ENCODE measurements around the gene AMN.

AMN gene

DNA sequence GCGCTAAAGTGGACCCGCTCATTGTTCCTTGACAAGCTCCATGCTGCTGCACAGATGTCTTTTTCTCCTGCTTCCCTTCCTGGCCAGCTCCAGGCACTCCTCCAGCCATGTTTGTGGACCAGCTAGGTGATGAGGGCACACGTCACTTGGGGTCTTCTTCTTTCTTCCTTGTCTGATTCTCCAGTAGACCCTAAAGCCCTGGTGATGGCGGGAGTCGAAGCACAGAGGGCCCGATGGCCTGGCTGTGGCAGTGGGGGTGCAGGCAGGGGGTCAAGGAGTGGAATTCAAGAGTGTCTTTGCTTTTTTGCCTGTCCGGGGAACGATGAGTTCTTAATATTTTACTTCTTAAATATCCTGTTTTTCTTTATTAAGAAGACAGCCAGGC lies 23.0 kb upstream of the AMN start:
- FAIRE-seq (no peak), DNase-seq (ENCODE audit: insufficient read length) (no peak)
- TF ChIP-seq TAF1 (IDR thresholded peaks at IDR 0.05; ENCODE audit: borderline replicate concordance, low read depth, low read length) (no peak), POLR2A (IDR thresholded peaks at IDR 0.05; ENCODE audit: low read depth, low read length) (no peak), POLR2AphosphoS5 (IDR thresholded peaks at IDR 0.05; ENCODE audit: low read depth, low read length) (no peak)

DNA sequence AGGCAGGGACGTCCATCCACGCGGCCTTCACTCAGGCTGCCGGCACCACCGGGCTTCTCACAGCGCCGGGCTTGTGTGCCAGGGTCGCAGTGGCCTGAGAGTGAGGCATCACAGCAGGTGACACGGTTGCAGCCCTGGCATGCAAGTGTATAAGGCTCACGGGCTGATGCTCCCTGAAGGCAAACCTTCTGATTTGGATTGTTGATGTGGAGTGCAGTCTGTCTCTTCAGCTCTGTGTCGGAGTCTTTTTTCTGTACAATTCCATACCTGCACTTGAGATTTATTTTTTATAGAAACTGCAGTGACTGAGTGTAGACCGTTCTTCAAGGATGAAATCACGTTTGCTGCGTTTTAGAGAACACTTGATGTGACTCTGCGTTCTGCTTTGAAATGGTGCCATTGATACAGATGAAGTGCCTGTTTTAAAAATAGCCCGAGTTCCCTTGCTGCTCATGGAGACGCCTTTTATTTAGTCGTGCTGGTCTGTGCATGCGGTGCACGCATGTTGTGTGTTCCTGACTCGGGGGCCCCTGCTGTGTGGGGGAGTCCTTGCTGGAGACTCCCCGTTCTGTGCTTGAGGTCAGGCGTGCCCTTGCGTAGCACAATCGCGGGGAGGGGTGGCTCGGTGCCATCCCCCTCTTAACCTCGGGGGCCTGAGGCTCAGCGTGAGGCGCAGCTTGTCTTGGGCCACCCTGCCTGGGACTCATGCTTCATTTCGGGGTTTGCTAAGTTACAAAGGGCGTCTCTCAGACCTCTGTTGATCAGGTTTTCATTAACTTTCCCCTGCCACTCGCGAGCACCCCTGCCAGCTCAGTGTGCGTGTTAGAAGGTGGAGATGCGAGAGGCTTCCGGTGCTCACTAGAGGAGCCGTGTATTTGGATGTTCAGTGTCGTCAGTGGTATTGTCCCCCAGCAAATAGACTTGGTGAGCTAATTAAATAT lies 21.6 kb upstream of the AMN start:
- TF ChIP-seq POLR2AphosphoS5 (IDR thresholded peaks at IDR 0.05; ENCODE audit: low read depth, low read length) (no peak; the same call in none of the 2 replicates), TAF1 (IDR thresholded peaks at IDR 0.05; ENCODE audit: borderline replicate concordance, low read depth, low read length) (no peak), POLR2A (IDR thresholded peaks at IDR 0.05; ENCODE audit: low read depth, low read length) (no peak)
- FAIRE-seq (no peak), DNase-seq (ENCODE audit: insufficient read length) (no peak)

GRCh38 chr14:102901633-102902032 lies 20.8 kb upstream of the AMN start:
- TF ChIP-seq POLR2A (IDR thresholded peaks at IDR 0.05; ENCODE audit: low read depth, low read length) = peak; percentile 71
- peak; percentile 63; the same call in 1 of the 2 replicates for TF ChIP-seq POLR2AphosphoS5 (IDR thresholded peaks at IDR 0.05; ENCODE audit: low read depth, low read length)
- peak; percentile 61; the same call in 1 of the 2 replicates for TF ChIP-seq TAF1 (IDR thresholded peaks at IDR 0.05; ENCODE audit: borderline replicate concordance, low read depth, low read length)
- FAIRE-seq = peak; percentile 98
- peak; percentile 91 for DNase-seq (ENCODE audit: insufficient read length)

GRCh38 chr14:102902086-102902485 lies 20.4 kb upstream of the AMN start:
- no peak for FAIRE-seq
- no peak for DNase-seq (ENCODE audit: insufficient read length)
- TF ChIP-seq POLR2A (IDR thresholded peaks at IDR 0.05; ENCODE audit: low read depth, low read length) = no peak
- TF ChIP-seq POLR2AphosphoS5 (IDR thresholded peaks at IDR 0.05; ENCODE audit: low read depth, low read length) = peak; percentile 42

GRCh38 chr14:102902523-102903247 lies 19.8 kb upstream of the AMN start:
- no peak for TF ChIP-seq POLR2AphosphoS5 (IDR thresholded peaks at IDR 0.05; ENCODE audit: low read depth, low read length)
- no peak for TF ChIP-seq TAF1 (IDR thresholded peaks at IDR 0.05; ENCODE audit: borderline replicate concordance, low read depth, low read length)
- no peak for TF ChIP-seq POLR2A (IDR thresholded peaks at IDR 0.05; ENCODE audit: low read depth, low read length)
- FAIRE-seq = no peak
- no peak for DNase-seq (ENCODE audit: insufficient read length)

DNA sequence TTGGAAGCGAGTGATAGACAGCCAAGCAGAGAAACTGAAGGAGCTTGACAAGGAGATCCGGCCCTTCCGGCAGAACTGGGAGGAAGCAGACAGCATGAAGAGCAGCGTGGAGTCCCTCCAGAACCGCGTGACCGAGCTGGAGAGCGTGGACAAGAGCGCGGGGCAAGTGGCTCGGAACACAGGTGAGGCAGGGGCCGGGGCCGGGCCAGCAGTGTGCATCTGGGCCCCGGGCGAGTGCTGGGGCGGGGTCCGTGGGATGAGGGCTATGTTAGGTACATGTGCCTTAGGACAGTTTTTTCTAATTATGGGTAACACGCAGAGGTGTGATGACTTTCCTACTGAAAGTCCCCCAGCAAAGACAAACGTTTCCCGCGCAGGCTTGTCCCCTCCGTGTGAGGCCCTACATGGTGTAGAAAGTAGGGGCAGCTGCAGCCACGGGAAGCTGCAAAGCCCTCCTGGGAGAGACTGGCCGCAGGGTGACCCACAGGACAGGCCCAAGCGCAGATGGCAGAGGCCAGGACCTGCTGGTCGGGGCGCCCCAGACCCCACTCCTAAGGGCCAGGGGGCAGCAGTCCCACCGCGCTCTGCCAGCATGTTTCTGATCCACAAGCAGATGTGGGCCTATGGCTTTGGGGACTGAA lies 19.1 kb upstream of the AMN start:
- TF ChIP-seq POLR2A (IDR thresholded peaks at IDR 0.05; ENCODE audit: low read depth, low read length) = no peak
- no peak for TF ChIP-seq POLR2AphosphoS5 (IDR thresholded peaks at IDR 0.05; ENCODE audit: low read depth, low read length)
- no peak for TF ChIP-seq TAF1 (IDR thresholded peaks at IDR 0.05; ENCODE audit: borderline replicate concordance, low read depth, low read length)
- DNase-seq (ENCODE audit: insufficient read length) (no peak), FAIRE-seq (no peak)

DNA sequence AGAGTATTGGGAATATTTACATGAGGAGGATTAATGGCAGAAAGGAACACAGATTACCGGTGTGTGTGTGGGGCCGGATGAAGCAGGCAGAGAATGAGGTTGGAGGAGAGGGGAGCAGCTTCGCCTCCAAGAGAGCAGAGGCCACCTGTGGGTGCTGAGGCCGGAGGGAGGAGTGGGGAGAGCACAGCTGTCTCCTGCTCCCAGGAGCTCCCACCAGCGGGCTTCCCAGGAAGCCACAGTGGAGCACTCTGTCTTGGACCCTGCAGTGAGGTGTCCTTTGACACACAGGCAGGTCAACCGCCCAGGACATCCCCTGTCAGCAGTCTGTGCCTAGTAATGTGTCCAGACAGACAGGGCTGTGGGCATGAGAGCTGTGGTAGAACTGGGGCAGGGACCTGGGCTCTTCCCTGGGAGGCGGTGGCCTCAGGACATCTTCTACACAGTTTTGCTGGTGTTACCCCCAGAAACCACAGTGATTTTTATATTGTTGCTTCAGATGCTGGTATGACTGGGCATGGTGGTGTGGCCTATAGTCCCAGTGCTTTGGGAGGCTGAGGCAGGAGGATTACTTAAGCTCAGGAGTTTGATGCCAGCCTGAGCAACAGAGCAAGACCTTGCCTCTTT lies 18.5 kb upstream of the AMN start:
- TF ChIP-seq POLR2A (IDR thresholded peaks at IDR 0.05; ENCODE audit: low read depth, low read length) (no peak), TAF1 (IDR thresholded peaks at IDR 0.05; ENCODE audit: borderline replicate concordance, low read depth, low read length) (no peak), POLR2AphosphoS5 (IDR thresholded peaks at IDR 0.05; ENCODE audit: low read depth, low read length) (no peak)
- FAIRE-seq (no peak), DNase-seq (ENCODE audit: insufficient read length) (no peak)

DNA sequence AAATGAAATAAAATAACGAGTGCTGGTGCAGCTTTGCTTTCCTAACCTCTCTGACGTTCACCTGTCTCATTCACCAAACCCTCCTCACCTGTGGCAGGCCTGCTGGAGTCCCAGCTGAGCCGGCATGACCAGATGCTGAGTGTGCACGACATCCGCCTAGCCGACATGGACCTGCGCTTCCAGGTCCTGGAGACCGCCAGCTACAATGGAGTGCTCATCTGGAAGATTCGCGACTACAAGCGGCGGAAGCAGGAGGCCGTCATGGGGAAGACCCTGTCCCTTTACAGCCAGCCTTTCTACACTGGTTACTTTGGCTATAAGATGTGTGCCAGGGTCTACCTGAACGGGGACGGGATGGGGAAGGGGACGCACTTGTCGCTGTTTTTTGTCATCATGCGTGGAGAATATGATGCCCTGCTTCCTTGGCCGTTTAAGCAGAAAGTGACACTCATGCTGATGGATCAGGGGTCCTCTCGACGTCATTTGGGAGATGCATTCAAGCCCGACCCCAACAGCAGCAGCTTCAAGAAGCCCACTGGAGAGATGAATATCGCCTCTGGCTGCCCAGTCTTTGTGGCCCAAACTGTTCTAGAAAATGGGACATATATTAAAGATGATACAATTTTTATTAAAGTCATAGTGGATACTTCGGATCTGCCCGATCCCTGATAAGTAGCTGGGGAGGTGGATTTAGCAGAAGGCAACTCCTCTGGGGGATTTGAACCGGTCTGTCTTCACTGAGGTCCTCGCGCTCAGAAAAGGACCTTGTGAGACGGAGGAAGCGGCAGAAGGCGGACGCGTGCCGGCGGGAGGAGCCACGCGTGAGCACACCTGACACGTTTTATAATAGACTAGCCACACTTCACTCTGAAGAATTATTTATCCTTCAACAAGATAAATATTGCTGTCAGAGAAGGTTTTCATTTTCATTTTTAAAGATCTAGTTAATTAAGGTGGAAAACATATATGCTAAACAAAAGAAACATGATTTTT lies 17.1 kb upstream of the AMN start:
- FAIRE-seq = no peak
- DNase-seq (ENCODE audit: insufficient read length) = no peak

GRCh38 chr14:102906616-102907302 lies 15.7 kb upstream of the AMN start:
- no peak for FAIRE-seq
- no peak for DNase-seq (ENCODE audit: insufficient read length)
- no peak for TF ChIP-seq POLR2AphosphoS5 (IDR thresholded peaks at IDR 0.05; ENCODE audit: low read depth, low read length)
- TF ChIP-seq TAF1 (IDR thresholded peaks at IDR 0.05; ENCODE audit: borderline replicate concordance, low read depth, low read length) = no peak
- peak; percentile 28; the same call in 1 of the 2 replicates for TF ChIP-seq POLR2A (IDR thresholded peaks at IDR 0.05; ENCODE audit: low read depth, low read length)

More for the DNA sequence above, 17.1 kb upstream of the AMN start:
- no peak for TF ChIP-seq POLR2A (IDR thresholded peaks at IDR 0.05; ENCODE audit: low read depth, low read length)
- TF ChIP-seq TAF1 (IDR thresholded peaks at IDR 0.05; ENCODE audit: borderline replicate concordance, low read depth, low read length) = no peak
- TF ChIP-seq POLR2AphosphoS5 (IDR thresholded peaks at IDR 0.05; ENCODE audit: low read depth, low read length) = no peak

Measured in GM12892 (cell line).